MM.1S (cell line): ENCODE results near the gene CARMIL1.

Source experiments
- DNase-seq: peaks from one replicate; pipeline ENCODE4 v3.0.0-alpha.2; 2015
- H2AFZ ChIP-seq: fragments of 300-600 bp; sonication (generic); 2 replicates; pipeline ENCODE4 v1.6.0; 2016; ENCODE audit warnings: antibody characterized with exemption, low read length
- H3F3A ChIP-seq: fragments of 300-600 bp; sonication (generic); 2 replicates; pipeline ENCODE4 v1.6.1; 2016; ENCODE audit warnings: mild to moderate bottlenecking, antibody characterized with exemption, low read length, moderate library complexity, mixed read lengths; ENCODE audit not compliant: insufficient read depth
- H3K27ac ChIP-seq: fragments of 300-600 bp; sonication (generic); 2 replicates; pipeline ENCODE4 v1.5.1; 2016; ENCODE audit warnings: mild to moderate bottlenecking, low read length
- H3K27me3 ChIP-seq: fragments of 300-600 bp; sonication (generic); replicated peaks from 2 replicates; pipeline ENCODE4 v1.6.0; 2016; ENCODE audit warnings: low read length; ENCODE audit not compliant: insufficient read depth
- H3K36me3 ChIP-seq: fragments of 300-600 bp; sonication (generic); replicated peaks from 2 replicates; pipeline ENCODE4 v1.6.1; 2016; ENCODE audit warnings: mild to moderate bottlenecking, low read length, mixed read lengths; ENCODE audit not compliant: insufficient read depth
- H3K4me1 ChIP-seq: fragments of 300-600 bp; sonication (generic); 2 replicates; pipeline ENCODE4 v1.6.1; 2016; ENCODE audit warnings: low read length, mixed read lengths
- H3K4me2 ChIP-seq: fragments of 300-600 bp; sonication (generic); 2 replicates; pipeline ENCODE4 v1.6.0; 2016; ENCODE audit warnings: low read depth, low read length
- H3K4me3 ChIP-seq: fragments of 300-600 bp; sonication (generic); 2 replicates; pipeline ENCODE4 v1.5.1; 2016; ENCODE audit warnings: low read length, mixed read lengths
- H3K79me2 ChIP-seq: fragments of 300-600 bp; sonication (generic); 2 replicates; pipeline ENCODE4 v1.6.1; 2016; ENCODE audit warnings: mixed run types, low read length, mixed read lengths
- H3K9ac ChIP-seq: fragments of 300-600 bp; sonication (generic); 2 replicates; pipeline ENCODE4 v1.6.1; 2016; ENCODE audit warnings: low read length, mixed read lengths
- H3K9me2 ChIP-seq: fragments of 300-600 bp; sonication (generic); replicated peaks from 2 replicates; pipeline ENCODE4 v1.6.1; 2016; ENCODE audit warnings: mild to moderate bottlenecking, low read length, mixed read lengths; ENCODE audit not compliant: insufficient read depth
- H3K9me3 ChIP-seq: fragments of 300-600 bp; sonication (generic); replicated peaks from 2 replicates; pipeline ENCODE4 v1.6.1; 2016; ENCODE audit warnings: mild to moderate bottlenecking, low read length, mixed read lengths; ENCODE audit not compliant: insufficient read depth
- H4K20me1 ChIP-seq: fragments of 300-600 bp; sonication (generic); 2 replicates; pipeline ENCODE4 v1.6.1; 2016; ENCODE audit warnings: mild to moderate bottlenecking, low read length, moderate library complexity, mixed read lengths; ENCODE audit not compliant: insufficient read depth
- CTCF ChIP-seq: fragments of 300-600 bp; sonication (generic); IDR thresholded peaks from 2 replicates; pipeline ENCODE4 v1.5.1; 2016; ENCODE audit warnings: antibody characterized with exemption, low read length, mixed read lengths
- EZH2 ChIP-seq: fragments of 300-600 bp; sonication (generic); optimal IDR thresholded peaks from 2 replicates; pipeline ENCODE3; 2017; ENCODE audit warnings: low read depth, mild to moderate bottlenecking, antibody characterized with exemption, low read length, mixed read lengths
- EZH2phosphoT487 ChIP-seq: fragments of 300-600 bp; sonication (generic); IDR thresholded peaks from 2 replicates; pipeline ENCODE4 v1.6.1; 2018; ENCODE audit warnings: antibody characterized with exemption, low read length

Gene CARMIL1

DNA sequence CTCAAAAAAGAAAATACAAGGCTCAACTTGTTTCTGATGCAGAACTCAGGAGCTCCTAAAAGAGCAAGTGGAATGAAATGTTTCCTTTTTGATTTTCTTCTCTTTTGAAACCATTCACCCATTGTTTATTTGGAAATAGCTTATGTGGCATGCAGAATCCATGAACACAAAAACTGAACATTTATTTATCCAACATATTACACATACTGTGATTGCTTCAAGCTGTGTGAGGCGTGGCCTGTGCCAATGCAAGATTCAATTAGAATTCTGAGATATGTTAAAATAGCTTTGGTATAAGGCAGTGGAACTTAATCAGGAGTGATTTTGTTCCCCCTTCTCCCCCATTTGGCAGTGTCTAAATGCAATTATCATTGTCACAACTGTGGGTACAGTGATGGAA is 45.9 kb upstream of the CARMIL1 start:
- no peaks in the 10 kb centered on the region for H3F3A ChIP-seq
- no peak overlapping the region for H3K4me2 ChIP-seq
- no peak for DNase-seq
- no peak overlapping the region for H3K4me3 ChIP-seq
- H2AFZ ChIP-seq = no peak overlapping the region
- no peaks in the 10 kb centered on the region for H3K27me3 ChIP-seq
- no peaks in the 10 kb centered on the region for H3K79me2 ChIP-seq
- H3K4me1 ChIP-seq = no peaks in the 10 kb centered on the region
- no peaks in the 10 kb centered on the region for H4K20me1 ChIP-seq
- no peak overlapping the region for H3K27ac ChIP-seq
- H3K9me3 ChIP-seq = no peaks in the 10 kb centered on the region
- no peak overlapping the region for H3K9ac ChIP-seq
- TF ChIP-seq EZH2 = no peak
- no peak for TF ChIP-seq CTCF
- no peak for TF ChIP-seq EZH2phosphoT487
- no peaks in the 10 kb centered on the region for H3K9me2 ChIP-seq
- no peaks in the 10 kb centered on the region for H3K36me3 ChIP-seq

DNA sequence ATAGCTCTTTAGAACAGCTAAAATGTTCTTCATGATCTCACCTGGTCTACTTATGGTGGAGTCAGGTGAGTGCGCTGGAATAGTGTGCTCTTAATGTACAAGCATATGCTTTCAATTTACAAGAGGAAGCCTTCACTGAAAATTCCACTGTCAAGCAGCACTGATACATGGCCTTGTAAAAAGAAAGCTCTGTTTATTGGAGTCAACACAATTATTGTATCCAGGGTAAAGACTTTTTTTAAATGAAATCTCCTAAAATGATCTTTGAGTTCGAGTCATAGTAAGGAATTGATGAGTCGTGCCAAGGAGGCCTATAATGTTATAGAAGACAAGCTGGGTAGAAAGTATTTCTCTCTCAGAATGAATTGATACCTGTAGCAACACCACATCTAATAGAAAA is 41.6 kb upstream of the CARMIL1 start:
- Histone ChIP-seq H3K9ac (no peak overlapping the region), H3F3A (no peaks in the 10 kb centered on the region), H4K20me1 (no peaks in the 10 kb centered on the region), H3K9me2 (no peaks in the 10 kb centered on the region), H3K36me3 (no peaks in the 10 kb centered on the region), H3K27me3 (no peaks in the 10 kb centered on the region), H2AFZ (no peak overlapping the region), H3K4me1 (no peaks in the 10 kb centered on the region), H3K9me3 (no peaks in the 10 kb centered on the region), H3K4me2 (no peak overlapping the region), H3K27ac (no peak overlapping the region), H3K79me2 (no peaks in the 10 kb centered on the region), H3K4me3 (no peak overlapping the region)
- TF ChIP-seq EZH2phosphoT487 (no peak), CTCF (no peak), EZH2 (no peak)
- DNase-seq = no peak

- H3F3A ChIP-seq = no peaks in the 10 kb centered on the region
- no peak overlapping the region for H3K9ac ChIP-seq
- no peak for DNase-seq
- H3K4me1 ChIP-seq = no peaks in the 10 kb centered on the region
- H3K36me3 ChIP-seq = no peaks in the 10 kb centered on the region
- H3K27me3 ChIP-seq = no peaks in the 10 kb centered on the region
- no peak overlapping the region for H2AFZ ChIP-seq
- no peaks in the 10 kb centered on the region for H4K20me1 ChIP-seq
- H3K9me2 ChIP-seq = no peaks in the 10 kb centered on the region
- no peak overlapping the region for H3K4me3 ChIP-seq
- no peaks in the 10 kb centered on the region for H3K79me2 ChIP-seq
- H3K27ac ChIP-seq = no peak overlapping the region
- H3K9me3 ChIP-seq = no peaks in the 10 kb centered on the region
- H3K4me2 ChIP-seq = no peak overlapping the region
- TF ChIP-seq EZH2phosphoT487 (no peak), EZH2 (no peak), CTCF (no peak)
These were observed 40.1 kb upstream of the CARMIL1 start for GRCh38 chr6:25239059-25239458.
